Tibial artery (tissue), 4 donors: ENCODE data around the gene AKAP7.

Experiments
- DNase-seq, 2 donors: peaks; one replicate each; pipeline ENCODE4 v3.0.0-alpha.2; 2019
- H3K27ac ChIP-seq, 2 donors: fragments of 200-600 bp; sonication (generic) in 1 of 2; 1 replicate in 1 of 2; 2 replicates in 1 of 2; pipeline ENCODE4 v1.5.1; 2018 to 2019; ENCODE audit warnings: mild to moderate bottlenecking in 1 of 2
- H3K27me3 ChIP-seq, 2 donors: fragments of 200-600 bp; sonication (generic) in 1 of 2; one replicate each; pipeline versions ENCODE4 v1.5.1 to v1.6.0; 2016 to 2019
- H3K36me3 ChIP-seq, 3 donors: fragments of 200-600 bp; sonication (generic) in 2 of 3; one replicate each; pipeline ENCODE4 v1.5.1; 2016 to 2019; ENCODE audit warnings: mild to moderate bottlenecking in 2 of 3
- H3K4me1 ChIP-seq, 4 donors: fragments of 200-600 bp; sonication (generic) in 2 of 4; 1 replicate in 3 of 4; 2 replicates in 1 of 4; pipeline ENCODE4 v1.5.1; 2016 to 2019
- H3K4me3 ChIP-seq, 2 donors: fragments of 200-600 bp; sonication (generic) in 1 of 2; 1 replicate in 1 of 2; 2 replicates in 1 of 2; pipeline ENCODE4 v1.5.1; 2018 to 2019; ENCODE audit warnings: mild to moderate bottlenecking in 2 of 2
- H3K9me3 ChIP-seq, 3 donors: fragments of 200-600 bp; sonication (generic) in 1 of 3; one replicate each; pipeline ENCODE4 v1.5.1; 2016 to 2019
- CTCF ChIP-seq, 2 experiments: fragments of 200-600 bp in 1 of 2; fragments of 450-650 bp in 1 of 2; IDR thresholded peaks; one replicate each; pipeline ENCODE4 v1.5.1; 2017 to 2019; ENCODE audit warnings: antibody characterized with exemption in 2 of 2, mild to moderate bottlenecking in 1 of 2, moderate library complexity in 1 of 2
- intact Hi-C: fragments of 100-400 bp; cut with DNase I; formaldehyde crosslinking; loops from one replicate; pipeline ENCODE4 v1.15.0; 2023; ENCODE audit warnings: low total_unique reads

The AKAP7 gene

GRCh38 chr6:131164506-131164905 lies 29.2 kb downstream of the AKAP7 start:
- H3K27me3 ChIP-seq = no peaks in the 10 kb centered on the region
- DNase-seq = no peak
- H3K36me3 ChIP-seq = peaks cover 0 to 20% (median 7%) of the 10 kb centered on the region in 3 donors
- H3K9me3 ChIP-seq = no peaks in the 10 kb centered on the region
- TF ChIP-seq CTCF (IDR thresholded peaks at IDR 0.05) = no peak
- peaks cover 0 to 8% (median 0%) of the 10 kb centered on the region in 4 donors for H3K4me1 ChIP-seq
- H3K27ac ChIP-seq = no peak overlapping the region
- intact Hi-C loops = no loop called here
- no peak overlapping the region for H3K4me3 ChIP-seq

- Histone ChIP-seq H3K27ac (no peak overlapping the region), H3K9me3 (no peaks in the 10 kb centered on the region), H3K36me3 (peaks cover 0 to 20% (median 7%) of the 10 kb centered on the region in 3 donors), H3K27me3 (no peaks in the 10 kb centered on the region), H3K4me3 (no peak overlapping the region), H3K4me1 (no peaks in the 10 kb centered on the region)
- DNase-seq = no peak
- intact Hi-C loops = no loop called here
- no peak for TF ChIP-seq CTCF (IDR thresholded peaks at IDR 0.05)
Measured at GRCh38 chr6:131167773-131168172, 32.5 kb downstream of the AKAP7 start.

- H3K27me3 ChIP-seq = no peaks in the 10 kb centered on the region
- H3K9me3 ChIP-seq = no peaks in the 10 kb centered on the region
- peaks cover 0 to 20% (median 7%) of the 10 kb centered on the region in 3 donors for H3K36me3 ChIP-seq
- DNase-seq = no peak
- no peak overlapping the region for H3K4me3 ChIP-seq
- no peak overlapping the region for H3K27ac ChIP-seq
- no peaks in the 10 kb centered on the region for H3K4me1 ChIP-seq
- intact Hi-C loops = no loop called here
- no peak for TF ChIP-seq CTCF (IDR thresholded peaks at IDR 0.05)
Measured at GRCh38 chr6:131169613-131170012, 34.3 kb downstream of the AKAP7 start.

GRCh38 chr6:131172222-131172621 lies 37.0 kb downstream of the AKAP7 start:
- DNase-seq = no peak
- intact Hi-C loops = no loop called here
- H3K36me3 ChIP-seq = peaks cover 0 to 19% (median 7%) of the 10 kb centered on the region in 3 donors
- no peaks in the 10 kb centered on the region for H3K27me3 ChIP-seq
- no peak overlapping the region for H3K27ac ChIP-seq
- TF ChIP-seq CTCF (IDR thresholded peaks at IDR 0.05) = no peak
- H3K4me3 ChIP-seq = no peak overlapping the region
- H3K4me1 ChIP-seq = no peaks in the 10 kb centered on the region
- no peaks in the 10 kb centered on the region for H3K9me3 ChIP-seq

- Histone ChIP-seq H3K9me3 (no peaks in the 10 kb centered on the region), H3K4me3 (no peak overlapping the region), H3K27me3 (no peaks in the 10 kb centered on the region), H3K4me1 (no peaks in the 10 kb centered on the region), H3K36me3 (peaks cover 0 to 32% (median 15%) of the 10 kb centered on the region in 3 donors), H3K27ac (no peak overlapping the region)
- no peak for DNase-seq
- no peak for TF ChIP-seq CTCF (IDR thresholded peaks at IDR 0.05)
- intact Hi-C loops = no loop called here
Measured at GRCh38 chr6:131173680-131174079, 38.4 kb downstream of the AKAP7 start.

- Histone ChIP-seq H3K9me3 (no peaks in the 10 kb centered on the region), H3K27me3 (no peaks in the 10 kb centered on the region), H3K4me1 (no peaks in the 10 kb centered on the region), H3K36me3 (peaks cover 0 to 27% (median 18%) of the 10 kb centered on the region in 3 donors), H3K4me3 (no peak overlapping the region), H3K27ac (no peak overlapping the region)
- DNase-seq = no peak
- intact Hi-C loops = no loop called here
- TF ChIP-seq CTCF (IDR thresholded peaks at IDR 0.05) = no peak
Measured at GRCh38 chr6:131175564-131175963, 40.3 kb downstream of the AKAP7 start.
